Ovary (tissue), 9 donors: ENCODE data around the gene SFXN1. TPM values are rescaled to one million over a fixed set of nuclear protein-coding genes. Genes with fewer than 3 reads are reported as not detected.

Experiments
- DNase-seq, 5 donors: peaks; one replicate each; pipeline ENCODE4 v3.0.0-alpha.2; 2019 to 2020
- H3K27ac ChIP-seq, 2 donors: fragments of 200-600 bp; one replicate each; pipeline versions ENCODE4 v1.5.1 to v1.8.0; 2019 to 2022
- H3K27me3 ChIP-seq: fragments of 200-600 bp; one replicate; pipeline ENCODE4 v1.8.0; 2022
- H3K36me3 ChIP-seq: fragments of 200-600 bp; sonication (generic); one replicate; pipeline ENCODE4 v1.5.1; 2019
- H3K4me1 ChIP-seq: one replicate; pipeline ENCODE4 v1.8.1; 2013; ENCODE audit warnings: mild to moderate bottlenecking, moderate library complexity; ENCODE audit not compliant: insufficient read depth
- H3K4me3 ChIP-seq: fragments of 200-600 bp; sonication (generic); one replicate; pipeline ENCODE4 v1.5.1; 2017
- H3K9me3 ChIP-seq, 2 donors: fragments of 200-600 bp in 1 of 2; sonication (generic) in 1 of 2; one replicate each; pipeline versions ENCODE4 v1.5.1 to v1.8.1; 2013 to 2019; ENCODE audit warnings: mild to moderate bottlenecking in 1 of 2, moderate library complexity in 1 of 2
- EP300 ChIP-seq: sonication (generic); formaldehyde crosslinking; IDR thresholded peaks from one replicate; pipeline ENCODE4 v1.6.1; 2017; ENCODE audit warnings: antibody characterized with exemption
- POLR2A ChIP-seq: fragments of 450-650 bp; IDR thresholded peaks from one replicate; pipeline ENCODE4 v1.6.1; 2017; ENCODE audit warnings: antibody characterized with exemption, mild to moderate bottlenecking, moderate library complexity
- WGBS, 3 donors: extraction: QIAGEN DNeasy Blood & Tissue Kit in 1 of 3; methylation state at CpG; one replicate each; pipeline versions ENCODE4 v1.1.5 to v1.1.7; 2013 to 2017; 5-methylcytosine and 5-hydroxymethylcytosine counted together
- intact Hi-C, 4 donors: fragments of 100-400 bp; cut with DNase I; formaldehyde crosslinking; loops; one replicate each; pipeline versions ENCODE4 v1.11.0 to v1.15.1; 2022 to 2023
- polyA plus RNA-seq, 2 donors: library from polyadenylated mRNA; stranded (reverse); fragments of 200-250 nt in 1 of 2; fragments of 350-450 nt in 1 of 2; fragmentation: Illumina TruSeq in 1 of 2; extraction: RNeasy Lipid Tissue Mini Kit (QIAGEN cat#74804) in 1 of 2; gene quantifications; one replicate each; pipeline ENCODE4 v1.2.3, GENCODE V29; 2013 to 2014
- total RNA-seq, 7 donors: library from RNA; depleted of rRNA in 2 of 7; stranded (reverse); fragments of >200 nt in 2 of 7; fragmentation: NEBNext Ultra II Directional in 3 of 7; extraction: Animal tissue kit (Norgen Biotek cat#: 25700) in 3 of 7; gene quantifications; one replicate each; pipeline versions ENCODE4 v1.1.0 to v1.2.4, GENCODE V29; 2016 to 2023
- TF ChIP-seq, protein P1 (sequence below), 3 donors: fragments of 450-650 bp in 2 of 3; fragments of 200-600 bp in 1 of 3; IDR thresholded peaks; one replicate each; pipeline versions ENCODE4 v1.5.1 to v1.8.0; 2016 to 2022; ENCODE audit warnings: antibody characterized with exemption in 3 of 3, mild to moderate bottlenecking in 1 of 3
- donor health status: DM: no; HTN: no; CAD: no; lungs with moderate emphysema.
- donor health status: DM: no; HTN: no; CAD: no.
- donor health status: Bipolar disorder and iron deficiency.
- donor health status: DM: yes; HTN: yes; CAD: no.
- donor health status: DM: no; HTN: no; CAD: no.
- donor health status: DM: yes; HTN: yes; CAD: no.

Gene SFXN1
- total and polyA plus RNA-seq, 9 donors: 9.6 to 50.6 (median 31.4) TPM

DNA sequence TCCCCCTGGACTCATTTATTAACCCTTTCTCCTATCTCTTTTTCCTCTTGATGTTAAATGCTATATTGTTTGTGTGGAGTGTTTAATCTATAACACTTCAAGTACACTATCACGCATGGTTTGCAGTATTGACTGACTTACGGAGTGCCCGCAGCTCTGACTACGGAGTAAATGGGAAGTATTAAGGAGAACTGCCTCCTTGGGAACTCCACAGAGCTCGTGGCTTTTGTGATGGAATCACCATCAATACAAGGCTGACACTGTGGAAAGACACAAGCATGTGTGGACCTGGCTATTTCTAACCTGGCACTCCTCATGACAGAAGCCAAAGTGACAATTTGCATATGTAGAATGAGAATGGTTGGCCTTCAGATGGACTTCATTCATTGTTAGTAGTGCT, 66.2 kb downstream of the SFXN1 start:
- Histone ChIP-seq H3K4me3 (no peak overlapping the region), H3K9me3 (no peaks in the 10 kb centered on the region), H3K36me3 (no peaks in the 10 kb centered on the region), H3K27ac (no peak overlapping the region), H3K27me3 (no peaks in the 10 kb centered on the region), H3K4me1 (no peaks in the 10 kb centered on the region)
- DNase-seq: no peak
- TF ChIP-seq, protein P1, sequence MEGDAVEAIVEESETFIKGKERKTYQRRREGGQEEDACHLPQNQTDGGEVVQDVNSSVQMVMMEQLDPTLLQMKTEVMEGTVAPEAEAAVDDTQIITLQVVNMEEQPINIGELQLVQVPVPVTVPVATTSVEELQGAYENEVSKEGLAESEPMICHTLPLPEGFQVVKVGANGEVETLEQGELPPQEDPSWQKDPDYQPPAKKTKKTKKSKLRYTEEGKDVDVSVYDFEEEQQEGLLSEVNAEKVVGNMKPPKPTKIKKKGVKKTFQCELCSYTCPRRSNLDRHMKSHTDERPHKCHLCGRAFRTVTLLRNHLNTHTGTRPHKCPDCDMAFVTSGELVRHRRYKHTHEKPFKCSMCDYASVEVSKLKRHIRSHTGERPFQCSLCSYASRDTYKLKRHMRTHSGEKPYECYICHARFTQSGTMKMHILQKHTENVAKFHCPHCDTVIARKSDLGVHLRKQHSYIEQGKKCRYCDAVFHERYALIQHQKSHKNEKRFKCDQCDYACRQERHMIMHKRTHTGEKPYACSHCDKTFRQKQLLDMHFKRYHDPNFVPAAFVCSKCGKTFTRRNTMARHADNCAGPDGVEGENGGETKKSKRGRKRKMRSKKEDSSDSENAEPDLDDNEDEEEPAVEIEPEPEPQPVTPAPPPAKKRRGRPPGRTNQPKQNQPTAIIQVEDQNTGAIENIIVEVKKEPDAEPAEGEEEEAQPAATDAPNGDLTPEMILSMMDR (IDR thresholded peaks at IDR 0.05): no peak
- TF ChIP-seq EP300: no peak
- no peak for TF ChIP-seq POLR2A
- intact Hi-C loops: no loop called here
- 91 to 94% (median 92%) methylated on average over 5 of the region's 5 CpGs for WGBS, 3 donors

DNA sequence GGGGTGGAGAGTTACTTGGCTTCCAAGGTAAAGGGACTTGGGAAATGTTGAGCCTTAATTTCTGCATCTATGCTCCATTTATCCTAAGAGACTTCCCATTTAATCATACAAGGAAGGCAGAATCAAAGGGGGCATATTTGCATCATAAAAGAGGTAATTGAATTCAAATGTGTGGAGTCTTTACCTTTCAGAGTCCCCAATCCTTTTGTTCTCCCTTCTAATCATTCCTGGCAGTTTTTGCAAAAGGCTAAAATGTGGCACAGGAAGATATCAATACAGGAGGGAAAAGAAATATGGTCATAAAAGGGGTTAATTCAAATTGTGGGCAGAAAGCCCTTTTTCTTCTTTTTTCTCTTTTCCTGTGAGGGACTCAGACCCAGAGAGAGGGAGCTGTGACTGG, 69.5 kb downstream of the SFXN1 start:
- TF ChIP-seq EP300: no peak
- TF ChIP-seq, protein P1 (IDR thresholded peaks at IDR 0.05): no peak
- no peak for TF ChIP-seq POLR2A
- Histone ChIP-seq H3K4me1 (no peaks in the 10 kb centered on the region), H3K4me3 (no peak overlapping the region), H3K27ac (no peak overlapping the region), H3K9me3 (no peaks in the 10 kb centered on the region), H3K27me3 (no peaks in the 10 kb centered on the region), H3K36me3 (no peaks in the 10 kb centered on the region)
- DNase-seq: no peak
- intact Hi-C loops: no loop called here

DNA sequence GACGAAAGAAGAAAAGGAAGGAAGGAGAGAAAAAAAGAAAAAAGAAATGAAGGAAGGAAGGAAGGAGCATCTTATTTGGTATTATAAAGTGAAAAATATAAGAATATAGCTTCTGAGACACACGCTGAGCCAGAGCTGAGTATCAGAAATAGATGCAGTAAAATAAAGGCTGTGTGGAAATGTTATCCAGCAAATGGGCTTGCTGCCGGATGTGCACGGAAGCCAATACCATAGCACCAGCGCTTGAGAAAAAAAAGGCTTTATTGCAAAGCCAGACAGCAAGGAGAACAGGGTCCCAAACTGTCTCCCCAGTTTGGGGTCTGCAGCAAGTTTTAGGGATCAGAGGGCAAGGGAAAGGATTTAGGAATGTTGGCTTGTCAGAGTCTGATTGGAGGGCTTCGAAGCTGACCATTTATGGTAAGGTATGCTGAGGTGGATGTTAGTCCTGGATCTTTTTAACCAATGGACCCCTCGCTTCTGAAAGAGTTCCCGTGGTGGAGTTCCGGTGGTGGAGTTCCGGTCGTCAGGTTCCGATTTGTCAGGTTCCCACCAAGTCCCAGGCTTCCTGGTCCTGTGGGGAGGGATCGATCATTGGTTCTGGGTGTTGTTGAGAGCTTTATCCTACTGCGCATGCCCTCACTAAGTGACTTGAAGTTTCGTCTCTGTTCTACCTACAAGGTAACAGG, 70.4 kb downstream of the SFXN1 start:
- Histone ChIP-seq H3K27me3 (no peaks in the 10 kb centered on the region), H3K27ac (no peak overlapping the region), H3K9me3 (no peaks in the 10 kb centered on the region), H3K36me3 (no peaks in the 10 kb centered on the region), H3K4me1 (no peaks in the 10 kb centered on the region), H3K4me3 (no peak overlapping the region)
- intact Hi-C loops: no loop called here
- no peak for DNase-seq
- TF ChIP-seq, protein P1 (IDR thresholded peaks at IDR 0.05): no peak
- TF ChIP-seq POLR2A: no peak
- no peak for TF ChIP-seq EP300
- 51 to 53% (median 52%) methylated on average over 15 of the region's 15 CpGs for WGBS, 3 donors

DNA sequence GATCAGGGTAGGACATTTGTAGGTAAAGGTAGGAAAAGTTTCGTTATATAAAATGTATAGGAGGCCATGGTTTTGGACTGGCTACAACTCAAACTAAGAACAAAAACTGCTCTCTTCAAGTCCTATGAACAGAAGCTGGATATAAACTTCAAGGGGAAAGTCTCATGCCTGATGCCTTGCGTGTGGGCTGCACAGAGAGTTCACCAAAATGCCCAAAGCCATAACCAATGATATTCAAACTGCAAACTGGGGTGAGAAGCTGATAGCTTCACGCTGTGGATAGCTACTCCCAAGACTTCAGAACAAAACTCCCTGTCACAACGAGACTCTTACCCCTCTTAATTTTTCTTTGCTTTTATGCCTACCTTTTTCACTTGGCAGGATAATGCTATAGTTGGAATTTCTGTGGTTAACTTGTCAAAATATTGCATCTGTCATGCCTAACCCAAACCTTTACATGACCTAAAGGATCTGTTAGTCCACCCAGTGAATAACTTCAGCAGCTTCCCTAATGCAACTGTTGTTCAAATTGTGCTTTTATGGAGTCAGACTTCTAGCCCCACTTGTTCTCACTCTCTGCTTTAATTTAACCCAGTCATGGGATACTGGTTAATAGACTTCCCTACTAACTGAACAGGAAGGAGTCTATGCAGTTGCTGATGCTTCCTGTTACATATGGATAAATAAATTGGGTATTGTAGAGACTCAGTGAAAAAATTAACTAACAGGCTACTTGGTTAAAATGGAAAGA, 71.9 kb downstream of the SFXN1 start:
- no peaks in the 10 kb centered on the region for H3K27me3 ChIP-seq
- 50 to 60% (median 56%) methylated on average over 4 of the region's 4 CpGs for WGBS, 3 donors
- H3K4me1 ChIP-seq: no peaks in the 10 kb centered on the region
- H3K4me3 ChIP-seq: no peak overlapping the region
- no peak for DNase-seq
- no peak overlapping the region for H3K27ac ChIP-seq
- no peak for TF ChIP-seq POLR2A
- TF ChIP-seq EP300: no peak
- TF ChIP-seq, protein P1 (IDR thresholded peaks at IDR 0.05): no peak
- no peaks in the 10 kb centered on the region for H3K9me3 ChIP-seq
- intact Hi-C loops: no loop called here
- no peaks in the 10 kb centered on the region for H3K36me3 ChIP-seq
